Gastrocnemius medialis (tissue), 4 donors: ENCODE data around the gene AEBP1. TPM values are rescaled to one million over a fixed set of nuclear protein-coding genes. Genes with fewer than 3 reads are reported as not detected.

Experiments used
- ATAC-seq, 2 donors: fragments of 150-250 bp; one replicate each; pipeline ENCODE4 v1.9.1; 2016
- DNase-seq, 2 donors: peaks; one replicate each; pipeline ENCODE4 v3.0.0-alpha.2; 2019
- H3K27ac ChIP-seq, 4 donors: fragments of 200-600 bp; sonication (generic); 1 replicate in 1 of 4; 2 replicates in 3 of 4; pipeline ENCODE4 v1.5.1; 2016 to 2018; ENCODE audit warnings: mild to moderate bottlenecking in 2 of 4, moderate library complexity in 1 of 4
- H3K27me3 ChIP-seq, 3 donors: fragments of 200-600 bp; sonication (generic) in 2 of 3; 1 replicate in 1 of 3; 2 replicates in 2 of 3; pipeline versions ENCODE4 v1.5.1 to v1.6.0; 2016 to 2019; ENCODE audit warnings: mild to moderate bottlenecking in 1 of 3, moderate library complexity in 1 of 3
- H3K36me3 ChIP-seq, 2 donors: fragments of 200-600 bp; sonication (generic) in 1 of 2; one replicate each; pipeline ENCODE4 v1.5.1; 2017 to 2018
- H3K4me1 ChIP-seq, 2 donors: fragments of 200-600 bp; sonication (generic) in 1 of 2; one replicate each; pipeline ENCODE4 v1.5.1; 2016 to 2017; ENCODE audit warnings: mild to moderate bottlenecking in 2 of 2
- H3K4me3 ChIP-seq, 4 donors: fragments of 200-600 bp; sonication (generic) in 3 of 4; 1 replicate in 1 of 4; 2 replicates in 3 of 4; pipeline ENCODE4 v1.5.1; 2016 to 2019; ENCODE audit warnings: mild to moderate bottlenecking in 2 of 4
- H3K9me3 ChIP-seq, 3 donors: fragments of 200-600 bp; sonication (generic) in 2 of 3; 1 replicate in 1 of 3; 2 replicates in 2 of 3; pipeline ENCODE4 v1.5.1; 2016 to 2019
- CTCF ChIP-seq, 5 experiments: fragments of 450-650 bp in 3 of 5; fragments of 200-600 bp in 2 of 5; sonication (generic) in 2 of 5; IDR thresholded peaks in 4 of 5; conservative IDR thresholded peaks in 1 of 5; 1 replicate in 4 of 5; 2 replicates in 1 of 5; pipeline ENCODE4 v1.5.1; 2016 to 2019; ENCODE audit warnings: antibody characterized with exemption in 5 of 5, mild to moderate bottlenecking in 3 of 5, moderate library complexity in 3 of 5
- POLR2A ChIP-seq, 2 donors: fragments of 450-650 bp; IDR thresholded peaks; one replicate each; pipeline ENCODE4 v1.6.1; 2017; ENCODE audit warnings: antibody characterized with exemption in 2 of 2, mild to moderate bottlenecking in 2 of 2, moderate library complexity in 2 of 2
- in situ Hi-C, 4 donors: fragments of 200-750 bp; cut with MboI; loops; one replicate each; pipeline versions ENCODE4 v1.15.0 to v1.8.0; 2017; ENCODE audit warnings: low sequenced_read_pairs in 4 of 4
- intact Hi-C: fragments of 100-400 bp; cut with DNase I; formaldehyde crosslinking; loops from one replicate; pipeline ENCODE4 v1.15.1; 2023; ENCODE audit warnings: low total_unique reads
- total RNA-seq, 4 donors: library from RNA; depleted of rRNA; stranded (reverse); fragments of >200 nt; gene quantifications; one replicate each; pipeline versions ENCODE4 v1.1.0 to v1.2.3, GENCODE V29; 2016

The AEBP1 gene
- total RNA-seq, 4 donors from 2014 or later, result 5.8 to 23.6 (median 15.9) TPM

GRCh38 chr7:44119829-44120380 lies 15.8 kb downstream of the AEBP1 start:
- Histone ChIP-seq H3K4me1 (peaks cover 26 to 36% of the 10 kb centered on the region in 2 donors), H3K4me3 (no peak overlapping the region), H3K9me3 (no peaks in the 10 kb centered on the region), H3K36me3 (peaks cover 0 to 29% of the 10 kb centered on the region in 2 donors), H3K27me3 (no peaks in the 10 kb centered on the region), H3K27ac (no peak overlapping the region)
- intact Hi-C loops, result loop anchor here (5.0 to 10.0 kb wide), 2 partner anchors 192 to 375 kb away; partner anchors contain the start of gene NUDCD3
- TF ChIP-seq CTCF (IDR thresholded peaks at IDR 0.05 in 4 of 5, conservative IDR thresholded peaks at IDR 0.05 in 1 of 5), result no peak
- no peak for TF ChIP-seq POLR2A (IDR thresholded peaks at IDR 0.05)
- ATAC-seq, result no peak
- DNase-seq, result no peak
- in situ Hi-C loops, result loop anchor here in 1 of 4 donors (5.0 kb wide), 1 partner anchor 43 kb away; no protein-coding TSS in a partner anchor

GRCh38 chr7:44120395-44120794 lies 16.2 kb downstream of the AEBP1 start:
- no peak for DNase-seq
- Histone ChIP-seq H3K9me3 (no peaks in the 10 kb centered on the region), H3K27ac (no peak overlapping the region), H3K36me3 (peaks cover 0 to 29% of the 10 kb centered on the region in 2 donors), H3K4me1 (peaks cover 22 to 33% of the 10 kb centered on the region in 2 donors), H3K27me3 (no peaks in the 10 kb centered on the region), H3K4me3 (no peak overlapping the region)
- intact Hi-C loops (loop anchor here (5.0 to 10.0 kb wide), 2 partner anchors 192 to 374 kb away; partner anchors contain the start of gene NUDCD3), in situ Hi-C loops (loop anchor here in 1 of 4 donors (5.0 kb wide), 1 partner anchor 43 kb away; no protein-coding TSS in a partner anchor)
- TF ChIP-seq CTCF (IDR thresholded peaks at IDR 0.05 in 4 of 5, conservative IDR thresholded peaks at IDR 0.05 in 1 of 5), result no peak
- no peak for TF ChIP-seq POLR2A (IDR thresholded peaks at IDR 0.05)
- no peak for ATAC-seq

- intact Hi-C loops (loop anchor here (2.0 to 10.0 kb wide), 4 partner anchors 79 to 373 kb away; partner anchors contain the start of genes NUDCD3 and YKT6), in situ Hi-C loops (loop anchor here in 1 of 4 donors (5.0 kb wide), 1 partner anchor 45 kb away; no protein-coding TSS in a partner anchor)
- Histone ChIP-seq H3K36me3 (peaks cover 0 to 27% of the 10 kb centered on the region in 2 donors), H3K4me1 (peaks cover 19 to 31% of the 10 kb centered on the region in 2 donors), H3K27ac (peak overlapping the region; percentile 88 to 95 (median 88)), H3K4me3 (peak overlapping the region in 1 of 4 donors; percentile 62), H3K9me3 (no peaks in the 10 kb centered on the region), H3K27me3 (no peaks in the 10 kb centered on the region)
- no peak for TF ChIP-seq POLR2A (IDR thresholded peaks at IDR 0.05)
- no peak for TF ChIP-seq CTCF (IDR thresholded peaks at IDR 0.05 in 4 of 5, conservative IDR thresholded peaks at IDR 0.05 in 1 of 5)
- ATAC-seq, result no peak
- no peak for DNase-seq
Measured at GRCh38 chr7:44121761-44122420, 17.7 kb downstream of the AEBP1 start.

- intact Hi-C loops, result loop anchor here (2.0 to 10.0 kb wide), 4 partner anchors 78 to 372 kb away; partner anchors contain the start of genes NUDCD3 and YKT6
- ATAC-seq, result no peak
- no peak for DNase-seq
- TF ChIP-seq POLR2A (IDR thresholded peaks at IDR 0.05) (no peak), CTCF (IDR thresholded peaks at IDR 0.05 in 4 of 5, conservative IDR thresholded peaks at IDR 0.05 in 1 of 5) (no peak)
- peaks cover 0 to 23% of the 10 kb centered on the region in 2 donors for H3K36me3 ChIP-seq
- no peaks in the 10 kb centered on the region for H3K27me3 ChIP-seq
- in situ Hi-C loops, result loop anchor here in 1 of 4 donors (5.0 kb wide), 1 partner anchor 45 kb away; no protein-coding TSS in a partner anchor
- H3K9me3 ChIP-seq, result no peaks in the 10 kb centered on the region
- H3K4me3 ChIP-seq, result peak overlapping the region; percentile 62 to 92 (median 72)
- H3K4me1 ChIP-seq, result peaks cover 19 to 31% of the 10 kb centered on the region in 2 donors
- peak overlapping the region; percentile 88 to 95 (median 88) for H3K27ac ChIP-seq
Measured at GRCh38 chr7:44122529-44122928, 18.4 kb downstream of the AEBP1 start.
